GM18867 (cell line): ENCODE results near the gene PZP.
"Not testable (repeated sequence)": the region's sequence is repeated elsewhere in the genome, so short reads cannot be mapped to it uniquely, and the experiment has no call there.

Experiments used
- ATAC-seq: cut with Tn5 transposase; IDR thresholded peaks from one replicate; pipeline ENCODE4 v1.9.1; 2021; ENCODE audit warnings: mild to moderate bottlenecking, moderate library complexity; ENCODE audit not compliant: unreplicated experiment

Gene PZP

GRCh38 chr12:9198012-9198411 lies 10.2 kb downstream of the PZP start:
- ATAC-seq = no peak

- no peak for ATAC-seq
These were observed 23.9 kb downstream of the PZP start for GRCh38 chr12:9184276-9184675.

- no peak for ATAC-seq
These were observed 27.4 kb downstream of the PZP start for GRCh38 chr12:9180810-9181209.

GRCh38 chr12:9179781-9180180 lies 28.4 kb downstream of the PZP start:
- no peak for ATAC-seq

- ATAC-seq = no peak
These were observed 38.1 kb downstream of the PZP start for GRCh38 chr12:9169979-9170634.

GRCh38 chr12:9167345-9167744 lies 40.9 kb downstream of the PZP start:
- not testable (repeated sequence) for ATAC-seq

GRCh38 chr12:9163392-9163791 lies 44.8 kb downstream of the PZP start:
- ATAC-seq = no peak

GRCh38 chr12:9156119-9156518 lies 52.1 kb downstream of the PZP start:
- ATAC-seq = no peak

- no peak for ATAC-seq
These were observed 58.8 kb downstream of the PZP start for GRCh38 chr12:9149372-9149771.

GRCh38 chr12:9148926-9149325 lies 59.3 kb downstream of the PZP start:
- ATAC-seq = no peak

- no peak for ATAC-seq
These were observed 60.7 kb downstream of the PZP start for GRCh38 chr12:9147461-9147860.

GRCh38 chr12:9144730-9145106 lies 63.5 kb downstream of the PZP start:
- ATAC-seq = no peak

- ATAC-seq = no peak
These were observed 64.1 kb downstream of the PZP start for GRCh38 chr12:9143929-9144729.

- ATAC-seq = no peak
These were observed 65.1 kb downstream of the PZP start for GRCh38 chr12:9143137-9143536.

GRCh38 chr12:9139588-9140290 lies 68.5 kb downstream of the PZP start:
- not testable (repeated sequence) for ATAC-seq

- ATAC-seq = no peak
These were observed 72.3 kb downstream of the PZP start for GRCh38 chr12:9135903-9136310.

- ATAC-seq = no peak
These were observed 73.1 kb downstream of the PZP start for GRCh38 chr12:9134981-9135628.

- no peak for ATAC-seq
These were observed 74.8 kb downstream of the PZP start for GRCh38 chr12:9133216-9133916.

GRCh38 chr12:9132008-9132535 lies 76.1 kb downstream of the PZP start:
- no peak for ATAC-seq

- ATAC-seq = no peak
These were observed 78.0 kb downstream of the PZP start for GRCh38 chr12:9130244-9130643.
